HG03175 (cell line): ENCODE measurements around the gene SEMA3E.

Experiments used
- ATAC-seq: cut with Tn5 transposase; IDR thresholded peaks from one replicate; pipeline ENCODE4 v1.9.1; 2021; ENCODE audit warnings: mild to moderate bottlenecking, moderate library complexity; ENCODE audit not compliant: unreplicated experiment

Gene SEMA3E

DNA sequence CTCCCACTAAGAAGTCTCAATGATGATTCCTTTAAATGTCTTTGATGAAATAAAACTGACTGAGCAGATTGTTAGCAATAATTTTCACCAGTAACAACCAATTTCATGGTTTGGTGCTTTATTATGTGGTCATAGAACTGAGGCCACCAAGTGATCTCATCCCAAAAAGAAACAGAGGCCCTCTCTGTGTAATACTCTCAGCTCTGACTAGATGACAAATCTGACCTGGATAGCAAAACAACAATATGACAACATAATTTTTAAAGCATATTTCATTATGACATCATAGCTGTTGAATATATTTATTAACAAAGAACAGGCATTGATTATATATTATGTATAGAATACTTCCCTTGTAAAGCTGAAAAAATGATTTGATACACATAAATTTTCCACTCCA lies 5.9 kb downstream of the SEMA3E start:
- ATAC-seq: no peak

DNA sequence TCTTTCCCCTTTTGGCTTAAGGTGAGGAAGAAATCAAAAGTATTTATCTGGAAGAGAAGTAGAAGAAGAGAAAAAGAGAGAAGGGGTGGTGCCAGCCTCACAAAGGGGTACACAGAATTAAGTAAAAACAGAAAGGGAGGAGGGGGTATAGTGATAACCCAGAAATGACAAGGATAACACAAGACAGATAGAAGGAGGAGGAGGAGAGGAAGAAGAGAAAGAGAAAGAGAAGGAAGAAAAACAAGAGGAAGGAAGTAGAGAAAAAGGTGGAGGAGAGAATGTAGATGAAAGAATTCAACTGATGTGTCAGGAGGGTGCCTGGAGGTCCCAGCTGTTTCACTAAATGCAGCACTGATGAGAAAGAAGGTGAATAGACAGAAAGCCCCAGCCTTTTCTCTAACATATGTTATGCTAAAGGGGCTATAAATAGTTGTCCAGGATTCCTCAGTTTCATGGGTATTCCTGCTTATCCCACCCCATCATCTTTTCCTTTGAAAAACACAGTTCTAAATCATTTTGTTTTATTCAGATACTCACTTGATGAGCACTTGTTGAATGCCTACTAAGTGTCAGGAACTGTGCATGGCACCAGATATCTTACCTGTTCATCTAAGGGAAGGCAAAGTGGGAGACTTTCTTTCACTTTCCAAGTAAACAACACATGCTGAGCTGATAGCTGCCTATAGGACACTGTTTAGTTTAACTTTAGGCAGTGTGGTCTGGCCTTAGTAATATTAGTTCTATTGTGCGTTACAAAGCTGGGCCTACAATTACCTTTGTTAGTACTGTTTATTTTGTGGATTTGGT lies 8.0 kb downstream of the SEMA3E start:
- ATAC-seq: no peak

DNA sequence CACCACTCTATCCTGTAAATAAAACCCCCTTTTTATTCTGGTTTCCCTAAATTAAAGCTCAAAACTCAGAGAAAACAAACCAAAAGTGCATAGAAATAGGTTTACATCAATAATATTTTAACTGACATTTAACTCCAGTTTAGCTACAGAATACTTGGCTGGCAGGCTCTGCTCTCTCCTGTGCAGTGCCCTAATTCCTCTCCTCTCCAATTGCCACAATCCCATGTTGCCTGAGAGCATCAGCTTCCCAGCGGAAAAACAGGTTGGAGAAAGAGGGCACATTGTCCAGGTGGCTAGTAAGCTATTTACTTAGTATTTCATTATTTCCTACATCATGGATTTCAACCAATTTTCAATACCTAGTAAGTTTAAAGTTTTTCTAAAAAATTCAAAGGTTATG lies 8.7 kb downstream of the SEMA3E start:
- ATAC-seq: no peak

DNA sequence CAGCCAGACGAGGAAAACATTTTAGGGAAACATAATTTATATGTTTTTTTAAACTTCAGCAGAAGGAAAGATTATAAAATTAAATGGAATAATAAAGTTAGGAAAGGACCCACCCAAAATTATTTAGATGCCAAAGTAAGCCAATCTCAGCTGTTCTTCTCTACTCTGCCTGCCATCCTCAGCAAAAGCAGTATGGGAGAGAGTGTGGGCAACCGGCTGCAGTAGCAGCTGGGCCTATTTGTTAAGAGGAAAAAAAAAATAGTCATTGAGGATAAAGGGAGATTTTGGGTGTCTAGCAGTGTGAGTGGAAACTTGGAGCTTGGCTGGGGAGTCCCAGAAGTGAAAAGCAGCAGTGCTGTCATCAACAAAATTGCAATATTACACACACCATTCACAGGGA lies 15.4 kb downstream of the SEMA3E start:
- ATAC-seq: no peak

DNA sequence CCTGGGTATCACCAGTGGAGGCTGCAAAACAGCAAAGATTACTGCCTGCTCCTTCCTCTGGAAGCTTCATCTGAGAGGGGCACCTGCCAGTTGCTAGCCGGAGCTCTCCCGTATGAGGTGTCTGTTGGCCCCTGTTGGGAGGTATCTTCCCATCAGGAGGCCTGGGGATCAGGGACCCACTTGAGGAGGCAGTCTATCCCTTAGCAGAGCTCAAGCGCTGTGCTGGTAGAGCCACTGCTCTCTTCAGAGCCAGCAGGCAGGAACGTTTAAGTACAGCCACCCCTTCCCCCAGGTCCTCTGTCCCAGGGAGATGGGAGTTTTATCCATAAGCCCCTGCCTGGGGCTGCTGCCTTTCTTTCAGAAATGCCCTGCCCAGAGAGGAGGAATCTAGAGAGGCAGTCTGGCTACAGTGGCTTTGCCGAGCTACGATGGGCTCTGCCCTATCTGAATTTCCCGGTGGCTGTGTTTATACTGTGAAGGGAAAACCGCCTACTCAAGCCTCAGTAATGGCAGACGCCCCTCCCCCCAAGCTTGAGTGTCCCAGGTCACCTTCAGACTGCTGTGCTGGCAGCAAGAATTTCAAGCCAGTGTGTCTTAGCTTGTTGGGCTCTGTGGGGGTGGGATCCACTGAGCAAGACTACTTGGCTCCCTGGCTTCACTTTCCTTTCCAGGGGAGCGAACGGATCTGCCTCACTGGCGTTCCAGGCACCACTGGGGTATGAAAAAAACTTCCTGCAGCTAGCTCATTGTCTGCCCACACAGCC lies 19.6 kb downstream of the SEMA3E start:
- ATAC-seq: no peak

DNA sequence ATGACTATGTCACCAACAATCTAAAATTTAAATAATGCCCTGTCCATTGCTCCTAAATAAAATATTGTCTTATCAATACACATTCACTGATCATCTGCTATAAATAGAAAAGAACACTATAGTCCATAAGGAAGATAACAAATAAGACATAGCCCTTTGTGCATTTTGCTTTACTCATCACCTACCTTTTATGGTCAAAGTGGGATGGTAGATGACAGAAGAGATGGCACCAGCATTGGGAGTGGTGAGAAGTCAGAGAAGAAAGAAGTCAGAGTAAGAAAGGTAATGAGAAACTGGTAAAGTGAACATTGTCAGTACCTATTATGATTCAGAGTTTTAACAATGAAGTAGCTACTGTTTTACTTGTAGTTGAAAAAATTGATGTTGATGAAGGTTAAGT lies 31.1 kb downstream of the SEMA3E start:
- ATAC-seq: no peak

DNA sequence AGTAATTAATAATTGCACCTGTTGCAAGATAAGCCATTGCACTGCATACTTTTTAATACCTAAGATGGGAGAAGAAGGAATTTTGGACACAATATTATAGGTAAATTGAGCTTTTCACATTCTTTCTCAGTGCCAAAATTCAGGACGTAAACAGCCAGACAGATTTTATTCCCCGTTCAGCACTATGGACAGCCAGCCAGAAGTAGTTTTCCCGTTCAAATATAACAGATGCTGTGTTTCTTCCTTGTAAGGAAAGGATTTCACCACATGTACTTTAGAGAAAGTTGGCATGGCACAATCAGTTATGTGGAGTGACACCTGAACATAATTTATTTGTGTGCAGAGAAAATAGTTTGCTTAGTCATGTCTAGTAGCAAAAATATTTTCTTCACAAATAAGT lies 34.8 kb downstream of the SEMA3E start:
- no peak for ATAC-seq

DNA sequence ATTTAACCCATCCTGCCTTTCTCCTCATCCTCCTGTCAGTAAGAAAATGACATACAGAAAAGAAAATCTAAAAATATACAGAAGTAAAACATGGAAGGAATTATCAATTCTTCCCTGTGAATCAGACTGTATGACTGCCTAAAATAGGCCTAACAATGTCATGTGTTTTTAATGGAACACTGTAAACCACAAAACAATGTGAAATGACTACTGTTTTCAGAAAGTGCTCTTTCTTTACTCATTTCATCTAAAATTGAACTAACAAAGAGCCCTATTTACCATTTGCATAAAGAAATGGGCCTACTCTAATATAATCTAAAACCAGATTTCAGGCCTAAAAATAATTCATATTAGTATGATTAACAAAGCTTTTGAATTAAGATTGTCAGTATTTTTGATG lies 35.7 kb downstream of the SEMA3E start:
- ATAC-seq: peak; percentile 41

DNA sequence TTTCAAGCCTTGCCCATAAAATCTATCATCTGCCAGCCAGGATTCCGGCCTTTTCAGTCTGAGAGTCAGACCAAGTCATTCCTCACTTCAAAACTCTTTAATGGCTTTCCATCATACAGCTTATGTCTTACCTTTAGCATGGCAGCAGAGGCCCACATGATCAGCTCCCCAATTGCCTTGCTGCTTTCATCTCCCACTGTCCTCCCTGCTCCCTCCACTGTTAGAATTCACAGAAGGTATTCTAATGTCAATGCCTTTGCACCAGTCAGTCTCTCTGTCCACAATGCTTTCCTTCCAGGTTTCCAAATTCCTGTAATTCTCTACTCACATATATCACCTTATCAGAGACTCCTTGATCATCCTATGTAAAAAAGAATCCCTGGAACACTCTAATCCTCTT lies 37.2 kb downstream of the SEMA3E start:
- ATAC-seq: no peak

DNA sequence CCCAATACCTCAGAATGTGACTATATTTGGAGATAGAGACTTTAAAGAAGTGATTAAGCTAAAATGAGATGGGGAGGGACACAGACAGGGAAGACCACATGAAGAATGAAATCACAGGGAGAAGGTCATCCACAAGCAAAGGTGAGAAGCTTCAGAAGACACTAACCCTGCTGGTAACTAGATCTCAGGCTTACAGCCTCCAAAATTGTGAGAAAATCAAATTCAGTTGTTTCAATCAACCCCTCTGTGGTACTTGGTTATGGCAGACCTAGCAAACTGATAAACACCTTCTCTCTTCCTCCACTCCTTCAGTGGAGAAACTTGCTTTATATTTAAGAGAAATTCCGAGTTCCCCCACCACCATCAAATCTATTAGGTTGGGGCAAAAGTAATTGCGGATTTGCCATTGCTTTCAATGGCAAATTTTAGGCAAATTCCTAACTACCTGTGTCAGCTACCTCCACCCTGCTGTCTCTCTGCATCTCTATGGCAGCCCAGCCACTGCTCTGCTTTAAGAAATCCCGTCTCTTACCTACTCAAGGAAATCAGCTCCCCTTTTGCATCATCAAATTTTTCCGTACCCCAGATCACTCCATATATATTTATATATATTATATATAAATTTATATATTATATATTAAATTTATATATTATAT lies 38.2 kb downstream of the SEMA3E start:
- ATAC-seq: no peak

DNA sequence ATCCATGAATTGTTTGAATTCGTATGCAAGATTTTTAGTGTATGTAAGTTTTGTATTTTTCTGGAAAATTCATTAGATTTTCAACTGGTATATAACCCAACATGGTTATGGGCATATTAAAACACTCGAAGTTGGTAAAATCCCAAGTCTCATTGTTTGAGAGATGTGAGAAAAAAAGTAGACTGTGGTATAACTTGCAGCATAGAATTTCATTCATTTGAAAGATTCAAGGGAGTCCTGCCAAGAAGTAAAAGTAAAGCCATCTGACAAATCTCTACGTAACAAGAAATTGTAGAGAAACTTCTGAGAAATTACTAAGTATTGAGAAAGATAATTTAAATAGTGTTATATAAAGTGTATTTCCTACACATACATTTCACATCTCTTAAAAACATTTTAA lies 40.2 kb downstream of the SEMA3E start:
- ATAC-seq: no peak

DNA sequence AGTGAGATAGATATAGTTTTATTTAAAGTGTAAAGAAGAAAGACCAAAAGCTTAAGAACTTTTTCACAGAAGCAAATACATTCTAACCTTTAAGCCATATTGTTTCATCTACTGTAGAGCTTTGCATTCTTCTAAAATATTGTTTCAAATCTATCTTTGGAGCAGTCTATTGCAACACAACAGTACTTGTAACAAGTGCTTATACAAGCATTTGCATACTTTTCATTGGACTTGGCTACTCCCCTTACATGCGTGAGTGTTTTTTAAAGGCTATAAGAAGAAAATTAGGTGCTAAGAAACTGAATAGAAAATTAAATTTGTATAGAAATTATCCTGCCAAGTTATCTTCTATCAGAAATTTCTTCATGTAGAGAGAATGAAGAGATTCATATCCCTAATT lies 45.3 kb downstream of the SEMA3E start:
- ATAC-seq: no peak

DNA sequence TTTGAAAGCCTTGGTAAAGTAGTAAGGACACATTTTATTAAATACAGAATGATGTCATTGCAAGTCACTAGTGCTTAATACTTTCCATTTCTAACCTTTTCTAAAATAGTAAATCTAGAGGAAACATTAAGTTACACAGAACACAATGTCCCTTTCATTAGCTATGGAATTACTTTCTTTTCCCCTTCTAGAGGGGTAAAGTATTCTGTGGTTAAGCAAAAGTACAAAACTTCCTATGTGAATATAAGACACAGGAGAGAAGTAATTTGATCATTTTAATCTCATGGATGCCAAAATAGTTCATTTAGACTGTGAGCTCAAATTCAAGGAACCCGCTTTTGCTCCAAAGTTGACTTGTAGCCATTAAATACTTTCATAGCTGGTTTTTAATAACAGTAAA lies 49.8 kb downstream of the SEMA3E start:
- no peak for ATAC-seq

DNA sequence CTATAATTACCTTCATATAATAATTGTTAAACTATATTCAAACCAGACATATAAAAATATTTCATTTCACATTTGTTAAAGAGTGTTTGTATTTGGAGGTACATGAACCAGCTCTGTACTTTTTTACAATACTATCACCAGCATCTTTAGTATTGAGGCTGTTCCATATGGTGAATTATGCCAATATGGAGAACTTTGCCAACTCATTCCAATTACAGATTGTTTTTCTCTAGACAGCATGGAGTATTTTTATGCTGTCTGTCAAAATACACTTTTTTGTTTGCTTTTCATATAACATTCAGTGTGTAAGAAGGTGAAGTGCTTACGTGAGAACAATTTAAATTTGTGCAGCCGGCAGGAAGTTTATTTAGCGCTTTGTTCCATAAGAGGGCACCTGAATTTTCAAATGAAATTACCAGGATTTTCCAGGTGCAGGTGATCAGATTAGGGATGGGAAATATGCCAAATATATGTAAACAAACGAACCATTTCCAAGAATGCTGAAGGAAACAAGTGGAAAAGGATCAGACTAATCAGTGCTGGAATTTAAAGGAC lies 54.9 kb downstream of the SEMA3E start:
- no peak for ATAC-seq

DNA sequence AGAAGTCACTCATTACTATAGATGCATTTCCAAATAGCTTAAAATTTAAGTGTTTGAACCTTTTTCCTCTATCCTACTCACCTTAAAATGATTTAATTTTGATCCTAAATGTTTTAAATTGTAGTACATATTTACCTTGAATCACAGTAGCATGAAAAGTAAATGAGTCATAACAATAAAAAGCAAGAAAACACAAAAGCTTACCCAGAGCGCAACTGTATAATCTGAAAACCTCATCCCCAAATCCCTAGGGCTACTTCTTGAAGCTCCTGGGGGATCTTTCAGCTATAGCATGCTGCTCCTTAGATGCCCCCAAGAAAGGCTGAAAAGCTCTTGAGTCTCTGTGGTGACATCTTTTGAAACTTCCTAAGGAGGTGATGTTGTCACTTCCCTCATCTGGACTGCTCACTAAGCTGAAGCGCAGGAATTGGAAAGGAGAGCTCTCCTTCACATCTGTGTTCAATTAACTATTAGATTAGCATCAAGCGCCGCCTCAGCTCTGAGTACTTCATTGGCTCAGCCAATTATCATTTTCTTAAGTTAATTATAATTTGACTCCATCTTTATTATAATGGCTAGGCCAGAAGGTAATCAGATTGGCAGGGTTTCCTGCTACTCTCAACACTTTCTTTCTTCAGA lies 60.2 kb downstream of the SEMA3E start:
- no peak for ATAC-seq

DNA sequence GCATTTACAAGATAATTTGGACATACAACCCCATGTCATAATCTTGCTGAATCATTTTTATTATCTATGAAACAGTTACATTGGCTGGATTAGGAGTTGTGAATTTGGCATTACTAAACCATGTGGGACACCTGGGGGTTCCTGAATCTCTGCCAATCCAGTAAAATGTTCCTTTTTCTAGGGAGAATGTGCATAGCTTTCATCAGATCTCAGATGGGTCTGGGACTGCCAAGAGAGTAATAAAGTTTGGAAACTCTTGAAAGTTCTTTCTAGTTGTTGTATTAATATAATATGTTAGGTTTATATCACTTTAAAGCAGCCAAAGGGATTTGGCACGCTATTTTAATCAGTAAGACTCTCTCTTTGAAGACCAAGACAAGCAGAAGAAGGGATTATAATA lies 62.7 kb downstream of the SEMA3E start:
- no peak for ATAC-seq

DNA sequence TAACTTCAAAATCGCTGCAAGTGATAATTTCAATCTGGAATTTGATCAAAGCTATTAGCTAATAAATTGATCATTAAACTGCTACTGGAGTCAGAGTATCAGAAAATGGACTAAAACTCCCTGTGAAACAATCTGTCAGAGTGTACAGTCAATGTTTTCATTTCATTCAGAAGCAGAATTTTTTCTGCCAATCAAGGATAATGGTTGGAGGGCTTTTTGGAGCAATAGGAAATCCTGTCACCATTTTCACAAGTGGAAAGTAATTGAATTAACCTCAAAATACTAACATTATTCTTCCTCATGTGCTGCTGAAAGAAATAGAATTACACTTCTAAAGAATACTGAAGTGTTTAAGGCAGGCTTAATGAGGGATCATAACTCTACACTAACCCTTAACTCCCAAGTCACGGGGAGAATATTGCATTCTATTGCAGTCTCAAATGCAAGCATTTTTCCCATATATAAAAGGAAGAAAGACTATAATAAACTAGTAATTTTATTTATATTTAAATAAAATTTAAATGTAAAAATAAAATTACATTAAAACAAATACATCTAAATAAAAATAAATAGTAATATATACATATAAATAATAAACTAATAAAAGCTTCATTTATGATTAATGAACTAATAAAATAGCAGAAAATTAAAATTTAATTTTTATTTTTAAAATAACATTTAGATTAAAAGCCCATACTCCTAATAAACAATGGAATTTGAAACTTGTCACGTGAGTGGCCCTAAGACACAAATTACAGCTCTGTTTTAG lies 67.1 kb downstream of the SEMA3E start:
- ATAC-seq: no peak

DNA sequence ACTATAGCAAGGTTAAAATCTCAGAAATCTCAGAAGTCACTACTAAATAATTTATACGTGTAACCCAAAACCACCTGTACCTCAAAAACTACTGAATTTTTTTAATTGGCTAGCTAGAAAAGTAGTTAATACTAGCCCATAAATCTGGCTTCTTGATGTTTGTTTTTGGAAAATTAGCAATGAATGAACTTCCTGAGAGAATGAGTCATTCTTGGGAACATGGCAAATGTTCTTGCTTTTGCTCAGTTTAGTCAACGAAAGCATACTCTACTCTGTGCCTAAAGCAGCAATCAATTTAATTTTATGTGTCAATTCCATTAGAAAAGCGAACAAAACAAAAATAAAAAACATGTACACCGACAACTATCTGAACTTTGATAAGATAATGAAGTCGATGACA lies 69.2 kb downstream of the SEMA3E start:
- ATAC-seq: no peak

DNA sequence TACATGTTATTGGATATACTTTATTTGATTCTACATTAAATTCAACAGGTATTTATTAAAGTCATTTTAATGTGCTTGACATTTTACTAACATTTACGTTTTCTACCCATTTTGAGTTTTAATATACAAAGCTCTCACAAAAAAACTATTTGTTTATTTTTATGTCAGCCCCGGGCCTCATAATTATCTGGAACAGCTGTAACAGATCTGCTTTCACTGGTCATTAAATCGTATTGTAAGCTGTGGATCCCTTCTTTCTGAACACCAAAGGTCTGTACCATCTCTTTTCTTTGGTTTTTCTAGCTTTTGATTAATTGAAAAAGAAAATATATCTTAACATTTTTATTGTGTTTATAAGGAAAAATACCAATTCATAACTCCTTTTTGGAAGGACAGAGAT lies 73.5 kb downstream of the SEMA3E start:
- no peak for ATAC-seq

DNA sequence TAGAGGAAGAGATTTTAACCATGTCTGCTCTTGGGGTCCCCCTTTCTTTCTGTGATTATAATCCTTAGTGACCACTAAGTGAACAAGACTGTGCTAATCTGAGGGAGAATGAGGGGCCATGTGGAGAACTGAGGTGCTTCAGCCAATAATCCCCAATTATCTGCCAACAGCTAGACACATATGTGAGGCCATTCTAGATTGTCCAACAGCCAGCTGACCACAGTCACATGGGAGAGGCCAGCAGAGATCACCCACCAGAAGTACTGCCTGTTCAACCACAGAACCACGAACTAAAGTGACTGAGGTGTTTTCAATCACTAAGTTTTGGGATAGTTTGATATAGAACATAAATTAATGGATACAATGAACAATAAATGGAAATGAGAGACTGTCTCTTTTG lies 74.3 kb downstream of the SEMA3E start:
- ATAC-seq: no peak
